Stomach (tissue), 9 donors: Measurements from ENCODE around the gene WASF3. TPM values are rescaled to one million over a fixed set of nuclear protein-coding genes. Genes with fewer than 3 reads are reported as not detected.
A peak's percentile ranks its signal among the peaks of the same experiment; 100 is the strongest.

Experiments used
- DNase-seq, 2 donors: peaks; one replicate each; pipeline versions ENCODE4 v3.0.0 to v3.0.0-alpha.2; 2013 to 2019
- H3K27ac ChIP-seq, 5 donors: fragments of 200-600 bp in 4 of 5; sonication (generic) in 4 of 5; one replicate each; pipeline ENCODE4 v1.5.1; 2013 to 2019; ENCODE audit warnings: mild to moderate bottlenecking in 1 of 5, moderate library complexity in 1 of 5
- H3K27me3 ChIP-seq, 3 donors: fragments of 200-600 bp; sonication (generic); one replicate each; pipeline ENCODE4 v1.5.1; 2017 to 2019; ENCODE audit warnings: mixed run types in 1 of 3
- H3K36me3 ChIP-seq, 4 donors: fragments of 200-600 bp; sonication (generic); 1 replicate in 3 of 4; 2 replicates in 1 of 4; pipeline ENCODE4 v1.5.1; 2016 to 2019
- H3K4me1 ChIP-seq, 4 donors: fragments of 200-600 bp; sonication (generic); one replicate each; pipeline ENCODE4 v1.5.1; 2016 to 2019
- H3K4me3 ChIP-seq, 4 donors: fragments of 200-600 bp; sonication (generic) in 3 of 4; one replicate each; pipeline ENCODE4 v1.5.1; 2016 to 2019; ENCODE audit warnings: mild to moderate bottlenecking in 1 of 4
- H3K9me3 ChIP-seq, 4 donors: fragments of 200-600 bp; sonication (generic); one replicate each; pipeline ENCODE4 v1.5.1; 2016 to 2019
- CTCF ChIP-seq, 7 experiments: fragments of 450-650 bp in 4 of 7; fragments of 200-600 bp in 3 of 7; sonication (generic) in 3 of 7; IDR thresholded peaks; one replicate each; pipeline ENCODE4 v1.5.1; 2016 to 2019; ENCODE audit warnings: antibody characterized with exemption in 7 of 7, control low read depth in 2 of 7, mild to moderate bottlenecking in 1 of 7
- EP300 ChIP-seq: sonication (generic); formaldehyde crosslinking; IDR thresholded peaks from one replicate; pipeline ENCODE4 v1.6.1; 2017; ENCODE audit warnings: antibody characterized with exemption
- POLR2A ChIP-seq, 4 donors: fragments of 450-650 bp; IDR thresholded peaks; one replicate each; pipeline ENCODE4 v1.6.1; 2016; ENCODE audit warnings: antibody characterized with exemption in 4 of 4, control low read depth in 2 of 4, mild to moderate bottlenecking in 1 of 4, moderate library complexity in 1 of 4
- POLR2AphosphoS5 ChIP-seq, 3 donors: sonication (generic); formaldehyde crosslinking; IDR thresholded peaks; one replicate each; pipeline ENCODE4 v1.6.1; 2016; ENCODE audit warnings: antibody characterized with exemption in 3 of 3
- WGBS, 5 donors: extraction: QIAGEN DNeasy Blood & Tissue Kit in 3 of 5; methylation state at CpG; one replicate each; pipeline versions ENCODE4 v1.1.5 to v1.1.7; 2013 to 2018; 5-methylcytosine and 5-hydroxymethylcytosine counted together
- intact Hi-C: fragments of 100-400 bp; cut with DNase I; formaldehyde crosslinking; loops from one replicate; pipeline ENCODE4 v1.15.1; 2023; ENCODE audit warnings: low total_unique reads
- polyA plus RNA-seq, 3 donors: library from polyadenylated mRNA; stranded (reverse); fragments of 200-250 nt; gene quantifications; one replicate each; pipeline ENCODE4 v1.2.3, GENCODE V29; 2013
- total RNA-seq, 5 donors: library from RNA; depleted of rRNA; stranded (reverse); fragments of >200 nt; gene quantifications; one replicate each; pipeline versions ENCODE4 v1.1.0 to v1.2.3, GENCODE V29; 2014 to 2016
- donor health status: healthy with polysubstance abuse.
- donor health status: Bipolar disorder and iron deficiency.
- donor health status: healthy.

The WASF3 gene
- total and polyA plus RNA-seq, 8 donors, result 0.87 to 12.8 (median 10.2) TPM

- H3K4me3 ChIP-seq, result no peak overlapping the region
- peak; percentile 45 to 56 for DNase-seq
- H3K9me3 ChIP-seq, result no peaks in the 10 kb centered on the region
- H3K36me3 ChIP-seq, result no peaks in the 10 kb centered on the region
- intact Hi-C loops, result no loop called here
- 64 to 72% (median 67%) methylated on average over 1 of the region's 1 CpG for WGBS, 5 donors
- no peaks in the 10 kb centered on the region for H3K27me3 ChIP-seq
- peaks cover 0 to 19% (median 3%) of the 10 kb centered on the region in 4 donors for H3K4me1 ChIP-seq
- H3K27ac ChIP-seq, result no peak overlapping the region
- no peak for TF ChIP-seq POLR2A (IDR thresholded peaks at IDR 0.05)
- TF ChIP-seq EP300, result no peak
Measured at GRCh38 chr13:26589754-26590153, 32.3 kb downstream of the WASF3 start.

DNA sequence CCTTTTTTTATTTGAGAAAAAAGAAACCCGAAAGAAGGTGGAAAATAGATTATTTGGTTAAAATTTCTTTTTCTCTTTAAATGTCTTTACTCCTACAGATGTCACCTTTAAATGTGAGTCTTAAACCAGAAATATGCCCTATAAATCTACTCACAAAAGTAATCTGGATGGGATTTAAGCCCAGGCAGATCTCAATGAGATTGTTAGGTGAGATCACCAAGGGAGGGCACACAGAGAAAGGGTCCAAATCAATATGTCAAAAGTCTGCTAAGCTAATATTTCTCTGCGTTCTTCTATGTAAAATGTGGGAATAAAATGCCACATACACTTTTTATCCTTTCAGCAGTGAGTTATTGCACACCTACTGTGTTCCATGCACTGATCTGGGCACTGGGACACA lies 32.9 kb downstream of the WASF3 start:
- no peak overlapping the region for H3K27ac ChIP-seq
- peaks cover 0 to 13% (median 0%) of the 10 kb centered on the region in 4 donors for H3K4me1 ChIP-seq
- intact Hi-C loops, result no loop called here
- WGBS, 5 donors, result 79 to 91% (median 85%) methylated on average over 2 of the region's 2 CpGs
- no peaks in the 10 kb centered on the region for H3K9me3 ChIP-seq
- no peak for TF ChIP-seq CTCF (IDR thresholded peaks at IDR 0.05)
- no peak for TF ChIP-seq EP300
- TF ChIP-seq POLR2AphosphoS5 (IDR thresholded peaks at IDR 0.05), result no peak
- TF ChIP-seq POLR2A (IDR thresholded peaks at IDR 0.05), result no peak
- no peaks in the 10 kb centered on the region for H3K27me3 ChIP-seq
- DNase-seq, result no peak
- no peak overlapping the region for H3K4me3 ChIP-seq
- H3K36me3 ChIP-seq, result no peaks in the 10 kb centered on the region

GRCh38 chr13:26590951-26591350 lies 33.5 kb downstream of the WASF3 start:
- 47 to 63% (median 52%) methylated on average over 4 of the region's 4 CpGs for WGBS, 5 donors
- H3K4me1 ChIP-seq, result peaks cover 0 to 13% (median 0%) of the 10 kb centered on the region in 4 donors
- H3K27ac ChIP-seq, result no peak overlapping the region
- H3K9me3 ChIP-seq, result peaks cover 0 to 1% (median 0%) of the 10 kb centered on the region in 4 donors
- H3K27me3 ChIP-seq, result no peaks in the 10 kb centered on the region
- DNase-seq, result no peak
- intact Hi-C loops, result no loop called here
- no peak overlapping the region for H3K4me3 ChIP-seq
- no peak for TF ChIP-seq EP300
- TF ChIP-seq CTCF (IDR thresholded peaks at IDR 0.05), result no peak
- TF ChIP-seq POLR2A (IDR thresholded peaks at IDR 0.05), result no peak
- no peak for TF ChIP-seq POLR2AphosphoS5 (IDR thresholded peaks at IDR 0.05)
- H3K36me3 ChIP-seq, result no peaks in the 10 kb centered on the region

- TF ChIP-seq POLR2AphosphoS5 (IDR thresholded peaks at IDR 0.05) (no peak), EP300 (no peak), POLR2A (IDR thresholded peaks at IDR 0.05) (no peak), CTCF (IDR thresholded peaks at IDR 0.05) (no peak)
- 85 to 91% (median 89%) methylated on average over 7 of the region's 7 CpGs for WGBS, 5 donors
Measured at GRCh38 chr13:26591672-26592071, 34.2 kb downstream of the WASF3 start.

GRCh38 chr13:26593661-26594060 lies 36.2 kb downstream of the WASF3 start:
- H3K27me3 ChIP-seq, result no peaks in the 10 kb centered on the region
- TF ChIP-seq CTCF (IDR thresholded peaks at IDR 0.05) (no peak), POLR2AphosphoS5 (IDR thresholded peaks at IDR 0.05) (no peak), EP300 (no peak), POLR2A (IDR thresholded peaks at IDR 0.05) (no peak)
- no peak for DNase-seq
- H3K36me3 ChIP-seq, result no peaks in the 10 kb centered on the region
- H3K4me1 ChIP-seq, result peaks cover 0 to 13% (median 0%) of the 10 kb centered on the region in 4 donors
- peaks cover 0 to 14% (median 0%) of the 10 kb centered on the region in 4 donors for H3K9me3 ChIP-seq
- H3K27ac ChIP-seq, result no peak overlapping the region
- H3K4me3 ChIP-seq, result no peak overlapping the region
- intact Hi-C loops, result no loop called here
- WGBS, 5 donors, result 84 to 95% (median 89%) methylated on average over 1 of the region's 1 CpG

More at GRCh38 chr13:26591672-26592071, 34.2 kb downstream of the WASF3 start:
- intact Hi-C loops, result no loop called here
- no peak overlapping the region for H3K4me3 ChIP-seq
- H3K36me3 ChIP-seq, result no peaks in the 10 kb centered on the region
- H3K27me3 ChIP-seq, result no peaks in the 10 kb centered on the region
- H3K9me3 ChIP-seq, result peaks cover 0 to 8% (median 0%) of the 10 kb centered on the region in 4 donors
- DNase-seq, result no peak
- H3K27ac ChIP-seq, result no peak overlapping the region
- H3K4me1 ChIP-seq, result peaks cover 0 to 13% (median 0%) of the 10 kb centered on the region in 4 donors
